K562 (cell line): ENCODE measurements around the gene DNASE1L1. TPM values are rescaled to one million over a fixed set of nuclear protein-coding genes. Genes with fewer than 3 reads are reported as not detected.

Source experiments
- BCOR ChIP-seq: fragments of 450-650 bp; IDR thresholded peaks from 2 replicates; pipeline ENCODE4 v1.6.1; 2016
- C11orf30 ChIP-seq: fragments of 450-650 bp; IDR thresholded peaks from 2 replicates; pipeline ENCODE4 v1.6.1; 2016; ENCODE audit warnings: low read depth, mild to moderate bottlenecking
- CBFA2T3 ChIP-seq: fragments of 450-650 bp; IDR thresholded peaks from 2 replicates; pipeline ENCODE4 v1.6.1; 2017
- CEBPG ChIP-seq, 3 experiments: fragments of 200-800 bp in 1 of 3; sonication (Bioruptor generic) in 1 of 3; sonication (generic) in 1 of 3; formaldehyde crosslinking in 1 of 3; IDR thresholded peaks in 2 of 3; conservative IDR thresholded peaks in 1 of 3; 2 replicates each; pipeline versions ENCODE4 v1.6.1 to v1.8.0; 2016 to 2022; ENCODE audit warnings: missing compliant biosample characterization in 2 of 3, missing genetic modification characterization in 2 of 3, mild to moderate bottlenecking in 1 of 3, missing genetic modification reagents in 1 of 3
- COPS2 ChIP-seq: fragments of 450-650 bp; conservative IDR thresholded peaks from 2 replicates; pipeline ENCODE4 v1.6.1; 2016; ENCODE audit warnings: mild to moderate bottlenecking, moderate library complexity
- CREB3L1 ChIP-seq: fragments of 450-650 bp; IDR thresholded peaks from 2 replicates; pipeline ENCODE4 v1.6.1; 2014; ENCODE audit warnings: low read depth, mild to moderate bottlenecking, moderate library complexity, borderline replicate concordance
- DIDO1 ChIP-seq: fragments of 450-650 bp; IDR thresholded peaks from 2 replicates; pipeline ENCODE4 v1.6.1; 2016; ENCODE audit warnings: low read depth, missing biosample characterization, missing genetic modification characterization
- FOSL1 ChIP-seq: fragments of 200-800 bp; sonication (Bioruptor generic); conservative IDR thresholded peaks from 2 replicates; pipeline ENCODE4 v1.6.1; 2016; ENCODE audit warnings: missing genetic modification characterization, missing compliant biosample characterization
- HSF4 ChIP-seq: fragments of 250-450 bp; sonication (Bioruptor Pico); IDR thresholded peaks from 2 replicates; pipeline ENCODE4 v2.1.2; 2022; ENCODE audit warnings: mild to moderate bottlenecking, moderate library complexity, borderline replicate concordance
- LCOR ChIP-seq: sonication (generic); formaldehyde crosslinking; IDR thresholded peaks from 2 replicates; pipeline ENCODE4 v1.8.0; 2022; ENCODE audit warnings: mild to moderate bottlenecking, missing genetic modification reagents
- NR2F6 ChIP-seq: fragments of 450-650 bp; formaldehyde crosslinking; IDR thresholded peaks from 2 replicates; pipeline ENCODE4 v1.4.0; 2020; ENCODE audit warnings: mild to moderate bottlenecking
- PHF21A ChIP-seq: fragments of 450-650 bp; IDR thresholded peaks from 2 replicates; pipeline ENCODE4 v1.6.1; 2017; ENCODE audit warnings: low read depth, borderline replicate concordance
- POLR2AphosphoS5 ChIP-seq: IDR thresholded peaks from 2 replicates; pipeline ENCODE4 v1.6.1; 2011; ENCODE audit warnings: mild to moderate bottlenecking, low read depth, low read length, moderate library complexity; ENCODE audit not compliant: control insufficient read depth, insufficient read depth
- POLR2G ChIP-seq: fragments of 200-400 bp; formaldehyde crosslinking; IDR thresholded peaks from 2 replicates; pipeline ENCODE4 v1.6.1; 2017; ENCODE audit warnings: low read depth, mild to moderate bottlenecking, antibody characterized with exemption, low read length, moderate library complexity
- RNF219 ChIP-seq: fragments of 250-450 bp; sonication (Bioruptor Pico); IDR thresholded peaks from 2 replicates; pipeline ENCODE4 v1.5.0; 2022; ENCODE audit warnings: mild to moderate bottlenecking
- SETDB1 ChIP-seq: IDR thresholded peaks from one replicate; pipeline ENCODE4 v1.6.1; 2012; ENCODE audit warnings: low read length, control low read depth, inconsistent platforms
- STAT6 ChIP-seq: sonication (generic); formaldehyde crosslinking; IDR thresholded peaks from 2 replicates; pipeline ENCODE4 v1.8.1; 2023; ENCODE audit warnings: mild to moderate bottlenecking, missing genetic modification reagents
- TAF7 ChIP-seq: fragments of 450-650 bp; IDR thresholded peaks from 2 replicates; pipeline ENCODE4 v1.6.1; 2016; ENCODE audit warnings: missing genetic modification characterization, missing compliant biosample characterization
- TCF3 ChIP-seq: sonication (generic); formaldehyde crosslinking; IDR thresholded peaks from 2 replicates; pipeline ENCODE4 v1.4.0; 2020; ENCODE audit warnings: mild to moderate bottlenecking, missing genetic modification reagents
- polyA plus RNA-seq, 8 experiments: library from polyadenylated mRNA; depleted of rRNA in 4 of 8; stranded (reverse) in 5 of 8; unstranded in 3 of 8; fragments of >200 nt; fragmentation: Nextera tagmentation in 2 of 8; fragmentation: Illumina TruSeq in 1 of 8; extraction: Ambion mirVana in 2 of 8; extraction: Trizol in 1 of 8; gene quantifications; 2 replicates each; pipeline versions ENCODE4 v1.2.1 to v1.2.3, GENCODE V29; 2011 to 2014; ENCODE audit warnings: inconsistent platforms in 1 of 8, missing spikeins in 1 of 8
- total RNA-seq, 7 experiments: library from RNA; depleted of rRNA in 6 of 7; stranded (reverse); fragments of >200 nt in 6 of 7; fragmentation: Illumina TruSeq in 2 of 7; extraction: Trizol in 2 of 7; gene quantifications; 2 replicates each; pipeline versions ENCODE4 v1.2.1 to v1.2.3, GENCODE V29; 2011 to 2021; ENCODE audit warnings: low replicate concordance in 1 of 7

Gene DNASE1L1
- total and polyA plus RNA-seq, 9 of the 15 experiments (the other 6 are each of a cell fraction or from before 2014, with no cell fraction given), result 0.73 to 12.6 (median 7.9) TPM

- TF ChIP-seq POLR2G (peak; percentile 70; the same call in 1 of the 2 replicates), COPS2 (no peak), RNF219 (no peak), LCOR (CRISPR knock-in tag) (no peak; the same call in 1 of the 2 replicates), STAT6 (no peak), CBFA2T3 (no peak), DIDO1 (tag) (no peak), CREB3L1 (no peak), FOSL1 (tag) (no peak), POLR2AphosphoS5 (no peak; the same call in 1 of the 2 replicates), TAF7 (no peak), TCF3 (no peak), BCOR (no peak), PHF21A (no peak), NR2F6 (CRISPR knock-in tag) (no peak), CEBPG (CRISPR knock-in tag; IDR thresholded peaks at IDR 0.05) (no peak), CEBPG (tag; conservative IDR thresholded peaks at IDR 0.05 in 1 of 2, IDR thresholded peaks at IDR 0.05 in 1 of 2) (no peak), HSF4 (CRISPR knock-in tag) (no peak), C11orf30 (no peak), SETDB1 (no peak)
These were observed 9.3 kb downstream of the DNASE1L1 start (continued) for GRCh38 chrX:154399527-154400368.
